Body of pancreas (tissue), 4 donors: Measurements from ENCODE around the gene ACBD6. TPM values are rescaled to one million over a fixed set of nuclear protein-coding genes. Genes with fewer than 3 reads are reported as not detected.

Source experiments
- ATAC-seq: fragments of 150-250 bp; one replicate; pipeline ENCODE4 v1.9.1; 2016
- DNase-seq, 4 donors: peaks; one replicate each; pipeline ENCODE4 v3.0.0-alpha.2; 2019
- H3K27ac ChIP-seq, 4 donors: fragments of 200-600 bp; sonication (generic); 1 replicate in 3 of 4; 2 replicates in 1 of 4; pipeline versions ENCODE4 v1.5.1 to v1.6.1; 2016 to 2019; ENCODE audit warnings: mild to moderate bottlenecking in 1 of 4, mixed read lengths in 1 of 4, moderate library complexity in 1 of 4
- H3K27me3 ChIP-seq, 2 donors: fragments of 200-600 bp; sonication (generic); one replicate each; pipeline ENCODE4 v1.6.0; 2016; ENCODE audit warnings: mild to moderate bottlenecking in 1 of 2
- H3K36me3 ChIP-seq, 2 donors: fragments of 200-600 bp; sonication (generic); replicated peaks in 1 of 2; 2 replicates each; pipeline ENCODE4 v1.5.1; 2016; ENCODE audit warnings: low read depth in 2 of 2; ENCODE audit not compliant: insufficient read depth in 1 of 2
- H3K4me1 ChIP-seq: fragments of 200-600 bp; sonication (generic); one replicate; pipeline ENCODE4 v1.6.0; 2016
- H3K4me3 ChIP-seq, 2 donors: fragments of 200-600 bp; sonication (generic); 1 replicate in 1 of 2; 2 replicates in 1 of 2; pipeline ENCODE4 v1.5.1; 2016 to 2019
- H3K9me3 ChIP-seq, 3 donors: fragments of 200-600 bp; sonication (generic); 1 replicate in 2 of 3; 2 replicates in 1 of 3; pipeline ENCODE4 v1.5.1; 2016
- CTCF ChIP-seq, 7 experiments: fragments of 450-650 bp in 4 of 7; fragments of 200-600 bp in 3 of 7; sonication (generic) in 3 of 7; IDR thresholded peaks; one replicate each; pipeline ENCODE4 v1.5.1; 2016 to 2019; ENCODE audit warnings: antibody characterized with exemption in 7 of 7
- POLR2A ChIP-seq, 3 donors: fragments of 450-650 bp; IDR thresholded peaks; one replicate each; pipeline ENCODE4 v1.6.1; 2016; ENCODE audit warnings: antibody characterized with exemption in 3 of 3, mild to moderate bottlenecking in 2 of 3
- whole genome bisulfite sequencing, 2 donors: methylation state at CpG; one replicate each; pipeline ENCODE4 v1.1.5; 2017; 5-methylcytosine and 5-hydroxymethylcytosine counted together
- intact Hi-C: fragments of 100-400 bp; cut with DNase I; formaldehyde crosslinking; loops from one replicate; pipeline ENCODE4 v1.15.1; 2023
- total RNA-seq, 2 donors: library from RNA; depleted of rRNA; stranded (reverse); fragments of >200 nt; gene quantifications; one replicate each; pipeline ENCODE4 v1.1.0, GENCODE V29; 2016

The ACBD6 gene
- total RNA-seq, 2 donors from 2014 or later, result 37.4 to 49.4 TPM

DNA sequence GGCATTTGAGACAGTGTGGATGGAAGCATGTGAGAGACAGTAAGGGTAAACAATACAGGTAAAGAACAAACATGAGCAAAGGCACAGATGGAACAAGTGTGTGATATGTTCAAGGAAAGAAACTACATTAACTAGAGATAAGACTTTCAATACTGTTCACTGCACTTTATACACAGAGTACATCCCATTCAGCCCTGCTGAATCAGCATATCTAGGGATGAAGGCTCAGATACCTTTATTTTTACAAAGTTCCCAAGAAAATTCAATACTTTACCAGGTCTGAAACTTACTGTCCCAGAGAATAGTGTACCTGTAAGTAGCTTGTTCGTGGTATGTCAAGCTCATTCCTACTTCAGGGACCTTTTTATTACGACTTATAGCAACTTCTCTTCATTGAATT is 149.8 kb downstream of the ACBD6 start:
- H3K36me3 ChIP-seq, result no peaks in the 10 kb centered on the region

GRCh38 chr1:180352021-180352420 is 150.4 kb downstream of the ACBD6 start:
- no peak for ATAC-seq
- Histone ChIP-seq H3K4me1 (no peaks in the 10 kb centered on the region), H3K27me3 (no peaks in the 10 kb centered on the region), H3K36me3 (no peaks in the 10 kb centered on the region), H3K9me3 (no peaks in the 10 kb centered on the region), H3K4me3 (no peak overlapping the region), H3K27ac (no peak overlapping the region)
- no peak for TF ChIP-seq POLR2A (IDR thresholded peaks at IDR 0.05)
- TF ChIP-seq CTCF (IDR thresholded peaks at IDR 0.05), result no peak
- WGBS, 2 donors, result 87% methylated on average over 4 of the region's 4 CpGs
- intact Hi-C loops, result no loop called here
- DNase-seq, result no peak

More for the DNA sequence above, 149.8 kb downstream of the ACBD6 start:
- no peak for DNase-seq
- H3K4me3 ChIP-seq, result no peak overlapping the region
- no peak overlapping the region for H3K27ac ChIP-seq
- intact Hi-C loops, result no loop called here
- TF ChIP-seq POLR2A (IDR thresholded peaks at IDR 0.05) (no peak), CTCF (IDR thresholded peaks at IDR 0.05) (no peak)
- H3K9me3 ChIP-seq, result no peaks in the 10 kb centered on the region
- H3K27me3 ChIP-seq, result no peaks in the 10 kb centered on the region
- no peak for ATAC-seq
- WGBS, 2 donors, result 89 to 96% methylated on average over 2 of the region's 2 CpGs
- H3K4me1 ChIP-seq, result no peaks in the 10 kb centered on the region

GRCh38 chr1:180345148-180345547 is 157.2 kb downstream of the ACBD6 start:
- intact Hi-C loops, result no loop called here
- no peaks in the 10 kb centered on the region for H3K36me3 ChIP-seq
- H3K4me3 ChIP-seq, result no peak overlapping the region
- H3K9me3 ChIP-seq, result no peaks in the 10 kb centered on the region
- TF ChIP-seq CTCF (IDR thresholded peaks at IDR 0.05), result no peak
- no peak for TF ChIP-seq POLR2A (IDR thresholded peaks at IDR 0.05)
- H3K4me1 ChIP-seq, result peaks cover 14% of the 10 kb centered on the region
- ATAC-seq, result no peak
- H3K27me3 ChIP-seq, result no peaks in the 10 kb centered on the region
- DNase-seq, result no peak
- H3K27ac ChIP-seq, result no peak overlapping the region

DNA sequence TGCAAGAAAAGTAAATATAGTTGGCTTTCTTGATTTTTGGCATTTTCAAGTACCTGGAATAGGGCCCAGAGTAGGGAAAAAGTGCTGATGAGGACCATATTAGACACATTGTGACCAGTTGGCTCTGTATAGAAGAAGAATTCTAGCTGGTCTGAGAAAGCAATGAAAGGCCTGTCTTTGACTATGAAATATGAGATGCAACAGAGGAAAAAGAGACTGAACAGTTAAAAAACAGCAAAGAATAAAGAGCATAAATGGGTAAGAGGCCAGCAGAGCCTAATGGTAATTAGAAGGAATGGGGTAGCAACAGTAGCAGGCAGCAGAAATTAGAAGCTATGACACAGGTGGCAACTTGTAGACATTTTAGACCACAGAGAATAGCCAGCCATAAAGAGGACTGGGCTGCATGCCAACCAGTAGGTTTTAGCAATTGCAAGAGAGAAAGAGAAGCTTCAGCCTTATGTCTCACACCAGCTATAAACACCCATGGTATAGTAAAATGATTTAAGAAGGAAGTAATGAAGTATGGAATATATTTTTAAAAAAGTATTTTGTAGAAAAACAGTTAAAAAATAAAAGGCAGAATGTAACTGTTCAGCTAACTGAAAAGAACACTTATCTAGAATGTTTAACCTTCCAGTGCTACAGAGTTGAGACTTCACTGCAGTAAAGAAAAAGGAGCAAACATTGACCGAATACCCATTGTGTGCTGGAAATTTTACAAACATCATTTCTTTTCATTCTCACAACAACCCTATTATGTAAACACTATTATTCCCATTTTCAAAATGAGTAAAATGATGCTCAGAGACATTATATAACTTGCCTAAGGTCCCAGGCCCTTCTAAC is 158.2 kb downstream of the ACBD6 start:
- DNase-seq (peak; percentile 20 to 50 (median 34)), ATAC-seq (no peak)
- Histone ChIP-seq H3K36me3 (no peaks in the 10 kb centered on the region), H3K27me3 (no peaks in the 10 kb centered on the region), H3K4me1 (peaks cover 14% of the 10 kb centered on the region), H3K9me3 (no peaks in the 10 kb centered on the region), H3K27ac (no peak overlapping the region), H3K4me3 (no peak overlapping the region)
- intact Hi-C loops, result no loop called here
- TF ChIP-seq POLR2A (IDR thresholded peaks at IDR 0.05), result no peak
- WGBS, 2 donors, result 48 to 50% methylated on average over 1 of the region's 1 CpG

DNA sequence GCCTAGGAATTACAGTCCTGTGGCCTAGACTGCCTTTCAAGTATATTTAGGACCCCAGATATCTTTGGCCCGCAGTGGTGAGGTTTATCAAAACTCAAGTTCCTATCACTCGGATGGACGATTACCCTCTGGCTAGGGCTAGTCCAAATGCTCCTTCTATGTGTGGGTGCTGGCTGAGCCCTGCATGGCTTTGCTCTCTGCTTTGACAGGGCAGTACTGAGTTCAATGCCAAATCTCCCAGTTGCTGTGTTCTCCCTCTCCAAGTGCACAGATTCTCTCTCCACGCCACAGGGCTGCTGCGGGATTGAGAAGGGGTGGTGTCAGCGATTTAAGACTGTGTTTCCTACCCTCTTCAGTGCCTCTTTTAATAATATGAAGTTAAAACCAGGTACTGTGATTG is 175.3 kb downstream of the ACBD6 start:
- no peaks in the 10 kb centered on the region for H3K36me3 ChIP-seq
- WGBS, 2 donors, result 94 to 95% methylated on average over 6 of the region's 6 CpGs
- ATAC-seq (no peak), DNase-seq (no peak)
- TF ChIP-seq CTCF (IDR thresholded peaks at IDR 0.05), result no peak
- TF ChIP-seq POLR2A (IDR thresholded peaks at IDR 0.05), result no peak
- H3K27ac ChIP-seq, result no peak overlapping the region
- no peaks in the 10 kb centered on the region for H3K9me3 ChIP-seq
- no peak overlapping the region for H3K4me3 ChIP-seq
- no peaks in the 10 kb centered on the region for H3K4me1 ChIP-seq
- H3K27me3 ChIP-seq, result no peaks in the 10 kb centered on the region
- intact Hi-C loops, result no loop called here
